Measurements from ENCODE around the gene WRNIP1.

DNA sequence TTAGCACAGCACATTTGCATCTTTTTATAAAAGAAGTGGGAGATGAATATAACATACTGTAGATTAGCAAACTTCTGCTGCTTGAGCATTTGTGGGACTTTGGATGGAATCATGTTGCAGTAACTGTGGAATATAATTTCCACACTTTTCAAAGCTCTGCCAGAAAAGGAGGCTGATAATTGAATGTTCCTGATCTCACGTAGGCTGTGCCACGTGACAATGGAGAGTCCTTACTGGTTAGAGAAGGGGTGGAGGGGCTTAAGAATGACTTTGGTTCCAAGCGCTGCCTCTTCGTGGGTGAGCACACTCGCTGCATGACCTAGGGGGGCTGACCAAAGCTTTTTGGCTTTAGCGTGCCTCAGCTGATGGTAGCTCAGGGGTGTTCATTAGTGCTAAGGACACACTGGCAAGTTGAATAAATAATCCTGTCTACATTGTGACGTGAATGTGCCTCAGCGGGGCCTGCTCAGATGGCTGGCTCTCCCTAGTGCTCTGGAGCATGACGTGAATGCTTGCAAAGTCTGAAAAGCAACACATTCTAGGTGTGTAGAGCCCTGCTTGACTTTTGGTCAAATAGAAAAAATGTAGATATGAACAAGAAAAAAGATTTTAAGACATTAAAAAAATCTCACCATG is 15.0 kb downstream of the WRNIP1 start:
- TF ChIP-seq POLR2A (IDR thresholded peaks at IDR 0.05; ENCODE audit: borderline replicate concordance, extremely low read depth, insufficient read depth, insufficient read length) (no peak), CTCF (IDR thresholded peaks at IDR 0.05 in 2 of 3, conservative IDR thresholded peaks at IDR 0.05 in 1 of 3; ENCODE audit: borderline replicate concordance in 1 of 3, insufficient read depth in 1 of 3, low read depth in 2 of 3, low read length in 2 of 3) (no peak), ZNF274 (IDR thresholded peaks at IDR 0.05; ENCODE audit: low read depth, low read length) (no peak), POLR2AphosphoS5 (IDR thresholded peaks at IDR 0.05; ENCODE audit: low read depth, low read length) (no peak), EZH2 (IDR thresholded peaks at IDR 0.05) (no peak)

All from HCT116 (cell line).